HL-60/S4 (cell line): ENCODE data around the gene API5.
"Not testable (repeated sequence)": the region's sequence is repeated elsewhere in the genome, so short reads cannot be mapped to it uniquely, and the experiment has no call there.

Experiments
- in situ Hi-C: fragments of 300-500 bp; cut with MboI; formaldehyde crosslinking; loops from 2 replicates; pipeline ENCODE4 v1.14.3; 2022; ENCODE audit warnings: low sequenced_read_pairs

API5 gene

DNA sequence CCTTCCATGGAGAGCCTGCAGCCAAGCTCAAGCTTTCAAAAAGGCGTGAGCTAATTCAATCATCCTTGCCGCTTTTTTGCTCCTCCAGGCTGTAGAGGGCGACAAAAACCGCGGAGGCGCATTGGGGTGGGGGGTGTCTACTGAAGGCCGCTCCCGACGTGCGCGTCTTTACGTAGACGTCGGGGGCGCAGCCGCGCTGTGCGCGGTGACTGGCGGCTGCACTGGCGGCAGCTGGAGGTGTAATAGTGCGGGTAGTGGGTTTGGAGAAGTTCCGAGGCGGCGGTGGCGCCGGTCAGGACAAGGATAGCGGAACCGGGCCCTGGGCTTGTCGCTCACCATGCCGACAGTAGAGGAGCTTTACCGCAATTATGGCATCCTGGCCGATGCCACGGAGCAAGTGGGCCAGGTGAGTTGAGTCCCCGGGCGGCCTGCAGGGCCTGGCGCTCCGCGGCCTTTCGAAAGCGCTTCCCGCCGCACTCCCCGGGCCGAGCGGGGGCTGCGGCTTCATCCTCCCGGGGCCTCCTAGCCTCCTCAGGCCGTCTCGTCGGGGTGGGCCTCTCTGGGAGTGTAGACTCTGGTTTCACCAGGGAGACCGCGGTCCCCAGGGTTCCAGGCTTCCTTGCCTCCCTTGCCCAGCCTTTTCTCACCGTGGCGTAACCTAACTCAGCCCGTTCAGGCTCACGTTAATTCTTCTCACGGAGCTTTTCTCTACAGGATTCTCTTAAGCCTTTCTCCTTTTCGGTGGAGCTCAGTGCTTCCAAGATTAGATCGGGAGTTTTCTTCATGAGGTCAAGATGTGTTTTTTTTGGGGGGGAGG is at the start of gene API5:
Gene API5, plus strand, starts transcription at position 206 of the 817 bp plus-strand sequence. Its CDS starts 132 bp downstream, at position 338.
- in situ Hi-C loops: no loop called here

DNA sequence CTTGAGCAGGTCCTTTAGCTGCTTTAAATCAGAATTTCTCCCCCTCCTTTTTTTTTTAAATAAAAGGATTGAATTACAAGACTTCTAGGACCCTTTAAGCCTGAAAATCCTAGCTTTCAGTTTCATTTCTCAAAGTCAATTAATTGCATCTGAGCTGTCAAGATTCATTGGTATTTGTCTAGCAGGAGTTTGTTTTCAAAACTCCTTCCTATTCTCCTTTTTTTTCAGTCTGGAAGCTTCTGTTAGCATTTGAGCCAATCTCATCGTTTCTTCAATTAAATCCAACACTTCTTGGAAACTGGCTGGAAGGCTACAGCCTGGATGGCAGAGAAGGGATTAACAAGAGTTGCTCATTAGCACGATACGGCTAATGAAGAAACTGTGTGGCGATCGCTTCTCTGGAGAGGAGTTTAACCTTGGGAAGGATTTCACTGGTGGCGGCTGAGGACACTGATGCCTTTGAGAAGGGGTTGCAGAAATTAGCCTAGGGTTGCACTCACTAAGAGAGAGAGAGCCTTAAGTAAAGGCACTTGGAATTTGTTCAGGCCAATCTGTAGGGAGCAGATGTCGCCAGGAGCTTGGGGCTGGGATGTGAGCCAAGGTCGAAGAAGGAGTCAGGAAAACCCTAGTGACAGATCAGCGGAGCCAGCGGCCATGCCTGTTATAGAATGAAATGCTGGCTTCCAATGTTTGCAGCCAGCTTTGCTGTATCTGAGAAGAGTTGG is 43.8 kb upstream of the API5 start:
- in situ Hi-C loops: no loop called here

DNA sequence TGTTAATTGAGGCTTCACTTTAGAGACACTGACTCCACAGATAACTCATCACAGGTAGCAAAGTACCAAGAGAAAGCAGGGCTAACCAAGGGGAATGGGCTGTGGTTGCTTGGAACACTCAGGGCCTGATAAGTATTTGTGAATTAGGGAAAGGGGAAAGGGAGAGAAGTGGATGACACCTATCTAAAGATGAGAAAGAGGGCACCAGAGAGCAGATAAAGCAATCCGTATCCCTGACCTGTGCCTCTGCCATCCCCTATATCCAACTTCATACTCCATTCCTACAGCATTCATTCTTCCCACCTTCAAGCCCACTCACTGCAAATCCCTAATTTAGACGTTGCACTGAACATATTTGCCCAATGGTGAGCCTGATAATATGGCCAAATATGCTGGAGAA is 43.0 kb upstream of the API5 start:
- in situ Hi-C loops: no loop called here

DNA sequence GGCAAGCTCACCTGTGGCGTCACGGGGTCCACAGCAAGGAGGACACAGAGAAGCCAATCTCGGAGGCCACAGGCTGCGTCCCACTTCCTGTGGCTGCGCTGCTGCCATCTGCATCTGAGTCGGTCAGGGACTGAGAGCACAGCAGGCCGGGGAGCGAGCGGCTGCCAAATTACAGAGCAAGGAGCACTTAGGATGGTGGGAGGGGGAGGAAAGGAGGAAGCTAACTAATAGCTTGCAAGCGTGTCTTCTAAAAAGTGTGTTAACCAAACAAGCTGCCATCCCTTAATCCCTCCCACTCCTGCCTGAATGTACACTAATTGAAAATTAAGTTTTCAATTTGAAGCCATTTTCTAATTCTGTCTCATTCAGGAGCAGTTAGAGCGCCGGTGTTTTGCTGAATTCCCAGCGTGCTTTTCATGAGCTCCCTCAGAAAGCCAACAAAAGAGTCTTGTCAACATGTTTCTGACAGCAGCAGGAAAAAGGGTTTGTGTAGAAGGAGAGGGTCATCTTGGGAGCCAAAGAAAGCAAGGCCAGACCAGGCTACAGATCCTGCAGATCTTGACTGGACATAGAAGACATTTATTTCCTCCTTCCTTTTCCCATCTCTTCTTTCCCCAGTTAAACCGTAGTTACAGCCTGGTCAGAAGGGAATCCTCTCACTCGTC is 42.4 kb upstream of the API5 start:
- in situ Hi-C loops: no loop called here

DNA sequence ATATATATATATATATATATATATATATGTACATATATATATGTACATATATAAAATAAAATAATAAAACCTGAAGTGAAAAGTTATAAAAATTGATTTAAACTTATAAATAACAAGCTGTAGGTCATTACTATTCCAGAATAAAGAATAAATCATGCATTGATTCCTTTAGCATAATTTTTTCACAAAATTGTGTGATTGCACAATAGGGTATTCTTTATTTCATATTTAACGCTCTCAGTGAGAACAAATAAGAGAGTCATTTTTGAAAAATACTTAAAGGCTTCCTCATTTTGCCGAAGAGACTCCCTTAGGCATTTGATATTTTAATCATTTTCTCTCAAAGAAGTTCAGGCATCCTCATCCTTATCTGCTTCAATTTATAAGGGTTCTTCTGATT is 41.3 kb upstream of the API5 start:
- in situ Hi-C loops: no loop called here

DNA sequence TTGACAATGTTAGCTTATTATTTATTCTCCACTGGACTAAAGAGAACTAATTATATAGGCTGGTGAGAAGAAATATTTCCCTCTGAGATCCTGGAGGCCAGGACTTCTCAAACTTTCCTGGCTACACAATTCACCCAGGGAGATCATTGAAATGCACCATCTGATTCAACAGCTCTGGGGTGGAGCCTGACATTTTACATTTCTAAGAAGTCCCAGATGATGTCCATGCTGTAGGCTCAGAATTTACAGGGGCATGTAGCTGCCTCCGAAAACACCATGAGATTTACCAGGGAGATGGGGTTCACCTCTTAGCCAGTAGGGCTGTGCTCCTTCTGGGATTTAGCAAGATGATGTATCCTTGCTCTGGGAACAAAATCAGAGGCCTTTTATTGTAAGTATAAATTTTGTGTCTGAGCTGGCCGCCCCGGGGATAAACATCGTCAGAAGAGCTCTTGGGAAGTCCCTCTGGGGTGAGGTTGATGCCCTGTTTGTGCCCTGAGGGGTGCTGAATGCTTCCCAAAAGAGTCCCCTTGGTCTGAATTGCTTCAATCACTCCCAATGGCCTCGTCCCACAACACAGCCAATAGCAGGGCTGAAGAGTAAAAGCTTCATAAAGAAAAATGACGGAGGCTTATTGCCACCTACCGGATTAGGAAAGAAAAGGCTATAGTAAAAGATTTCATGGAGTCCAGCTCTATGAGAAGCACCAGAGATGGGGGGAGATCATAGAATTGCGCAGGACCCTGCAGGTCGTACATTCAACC is 33.4 kb upstream of the API5 start:
- in situ Hi-C loops: loop anchor here (25.0 kb wide), 1 partner anchor 516 kb away; no protein-coding TSS in a partner anchor

DNA sequence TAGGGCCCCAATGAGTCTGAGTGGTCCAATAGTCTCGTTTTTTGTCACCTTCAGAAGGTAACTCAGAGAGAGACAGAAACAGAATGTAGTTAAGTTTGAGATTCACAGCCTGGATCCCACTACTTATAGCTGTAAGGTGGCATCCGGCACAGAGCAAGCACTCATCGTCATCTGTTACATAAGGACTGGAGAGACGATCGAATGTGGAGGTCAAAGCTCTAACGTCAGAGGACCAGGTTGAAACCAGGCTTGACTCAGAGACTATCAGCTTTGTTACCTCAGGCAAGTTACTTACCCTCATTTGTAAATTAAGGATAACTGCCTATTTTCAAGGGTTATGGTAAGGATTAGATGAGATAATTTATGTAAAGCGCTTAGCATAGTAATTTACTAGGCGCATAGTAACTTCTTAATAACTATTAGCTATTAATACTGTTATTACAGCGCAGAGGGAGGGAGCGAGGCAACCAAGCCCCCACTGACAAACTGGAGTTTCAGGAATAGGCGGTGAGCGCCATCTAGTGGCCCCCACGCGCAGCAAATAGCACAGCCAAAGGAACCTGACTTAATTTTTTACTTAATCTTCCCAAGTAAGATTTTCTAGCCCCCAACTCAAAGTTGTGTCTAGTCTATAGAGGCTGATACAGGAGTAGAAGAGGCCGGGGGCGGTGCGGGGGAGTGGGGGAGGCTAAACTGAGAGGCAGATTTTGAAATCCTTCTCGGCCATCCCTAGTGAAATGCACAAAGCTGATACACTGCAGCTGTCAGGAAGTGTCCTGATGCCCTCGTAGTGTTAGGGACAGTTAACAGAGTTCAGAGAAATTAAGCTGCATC is 29.0 kb upstream of the API5 start:
- in situ Hi-C loops: loop anchor here (25.0 kb wide), 1 partner anchor 521 kb away; no protein-coding TSS in a partner anchor

DNA sequence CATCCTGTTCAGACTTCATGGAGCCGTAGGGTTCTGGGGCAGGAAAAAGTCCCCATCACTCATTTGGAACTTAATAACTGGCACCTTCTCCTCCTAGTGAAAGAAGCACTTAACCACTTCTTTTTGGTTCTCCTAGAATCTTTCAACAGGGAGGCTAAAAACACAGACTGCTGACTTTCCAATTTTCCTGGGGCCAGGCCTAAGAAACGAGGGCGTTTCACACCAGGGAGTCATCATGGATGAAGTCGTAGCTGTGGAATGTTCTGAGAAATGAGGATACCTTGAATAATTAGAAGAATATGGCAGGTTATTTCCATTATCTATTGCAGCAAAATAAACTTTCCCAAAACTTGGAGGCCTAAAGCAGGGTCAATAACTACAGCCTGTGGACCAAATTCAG is 26.0 kb upstream of the API5 start:
- in situ Hi-C loops: loop anchor here (25.0 kb wide), 1 partner anchor 524 kb away; no protein-coding TSS in a partner anchor

DNA sequence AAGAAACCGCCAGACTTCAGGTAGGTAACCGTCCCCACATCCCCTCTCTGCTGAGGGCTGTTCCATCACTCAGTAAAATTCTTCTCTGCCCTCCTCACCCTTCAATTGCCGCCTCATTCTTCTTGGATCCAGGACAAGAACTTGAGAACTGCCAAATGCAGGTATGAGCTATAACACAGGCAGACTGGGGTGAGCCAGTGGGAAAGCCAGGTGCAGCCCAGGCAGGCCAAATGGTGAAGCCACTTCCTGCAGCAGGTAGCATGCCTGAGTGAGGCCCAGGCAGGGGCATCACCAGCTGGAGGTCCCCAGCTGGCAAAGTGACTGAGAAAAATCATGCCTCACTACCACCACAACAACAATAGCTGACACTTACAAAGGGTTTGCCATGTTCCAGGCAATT is 22.4 kb upstream of the API5 start:
- in situ Hi-C loops: loop anchor here (25.0 kb wide), 1 partner anchor 527 kb away; no protein-coding TSS in a partner anchor

DNA sequence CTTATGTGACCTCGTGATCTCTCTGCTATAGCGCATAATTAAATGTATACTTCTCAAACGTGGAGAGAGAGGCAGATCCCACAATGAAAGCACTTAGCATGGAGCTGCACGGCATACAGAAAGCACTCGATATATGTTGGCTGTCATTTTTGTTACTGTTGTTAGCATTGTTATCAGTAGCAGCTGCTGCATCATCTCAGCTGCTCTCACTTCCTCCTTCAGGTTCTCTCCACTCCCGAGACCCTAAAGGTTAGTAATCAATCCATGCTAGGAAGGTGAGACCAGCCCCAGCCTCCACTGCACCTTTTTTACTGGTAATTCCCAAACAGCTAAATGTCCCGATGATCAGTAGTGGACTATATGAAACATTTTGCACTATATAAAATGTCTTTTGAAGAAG is 13.4 kb upstream of the API5 start:
- in situ Hi-C loops: loop anchor here (25.0 kb wide), 1 partner anchor 536 kb away; no protein-coding TSS in a partner anchor

DNA sequence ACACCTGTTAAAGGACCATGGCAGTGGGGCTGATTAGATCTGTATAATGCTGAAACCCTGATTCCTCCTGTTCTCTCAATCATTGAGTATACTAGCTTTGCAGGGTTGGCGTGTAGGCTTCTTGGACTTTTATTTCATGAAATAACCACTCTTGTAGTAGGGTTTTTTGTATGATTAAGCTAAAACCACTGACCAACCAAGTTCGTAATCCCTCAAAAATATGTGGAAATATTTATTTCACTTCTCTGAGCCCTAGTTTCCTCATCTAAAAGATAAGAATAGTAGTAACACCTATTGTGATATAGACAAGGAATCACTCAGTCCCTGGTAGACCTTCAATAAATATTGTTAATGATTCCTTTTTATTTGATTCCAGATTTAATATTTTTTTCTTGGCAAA is 4.2 kb downstream of the API5 start:
- in situ Hi-C loops: no loop called here

DNA sequence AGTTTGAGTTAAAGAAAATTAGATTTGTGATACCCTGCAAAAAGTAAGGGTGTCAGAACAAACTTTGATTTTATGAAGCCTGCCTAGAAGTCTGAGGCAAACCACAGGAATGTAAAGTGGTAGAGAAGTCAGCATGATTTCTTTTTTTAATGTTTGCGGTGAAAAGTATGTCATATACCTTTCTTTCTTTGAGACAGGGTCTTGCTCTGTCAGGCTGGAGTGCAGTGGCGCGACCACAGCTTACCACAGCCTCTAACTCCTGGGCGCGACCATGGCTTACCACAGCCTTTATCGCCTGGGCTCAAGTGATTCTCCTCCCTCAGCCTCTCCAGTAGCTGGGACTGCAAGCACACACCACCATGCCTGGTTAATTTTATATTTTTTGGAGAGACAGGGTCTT is 4.7 kb downstream of the API5 start:
- in situ Hi-C loops: no loop called here

DNA sequence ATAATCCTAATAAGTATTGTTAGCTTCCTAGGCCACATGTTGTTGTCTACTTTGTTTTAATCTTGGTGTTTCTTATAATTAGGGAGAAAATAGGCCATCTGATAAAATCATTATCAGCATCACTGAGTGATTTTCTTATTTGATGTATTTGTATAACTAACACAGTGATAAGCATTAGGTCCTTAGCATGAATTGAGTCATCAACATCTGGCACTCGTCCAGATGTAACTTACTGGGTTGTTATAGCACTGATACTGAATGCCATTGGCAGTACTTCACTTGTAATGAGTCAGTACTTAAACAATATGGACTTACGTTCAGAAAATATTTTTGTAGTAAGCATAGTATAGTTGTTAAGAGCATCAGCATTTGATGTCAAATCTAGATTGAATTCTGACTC is 16.2 kb downstream of the API5 start:
- in situ Hi-C loops: no loop called here

DNA sequence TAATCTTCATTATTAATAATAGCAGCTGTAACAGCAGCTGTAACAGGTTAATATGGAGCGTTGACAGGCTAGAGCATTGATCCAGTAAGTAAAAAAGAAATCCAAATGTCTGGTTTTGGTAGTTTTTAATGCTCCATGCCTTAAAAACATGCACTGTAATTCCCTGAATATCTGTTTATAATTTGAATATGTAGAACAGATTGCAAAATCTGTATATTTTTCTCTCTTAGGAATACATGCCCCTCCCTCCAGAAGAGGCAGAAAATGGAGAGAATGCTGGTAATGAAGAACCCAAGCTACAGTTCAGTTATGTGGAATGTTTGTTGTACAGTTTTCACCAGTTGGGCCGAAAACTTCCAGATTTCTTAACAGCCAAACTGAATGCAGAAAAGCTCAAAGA is 16.7 kb downstream of the API5 start:
- in situ Hi-C loops: no loop called here

DNA sequence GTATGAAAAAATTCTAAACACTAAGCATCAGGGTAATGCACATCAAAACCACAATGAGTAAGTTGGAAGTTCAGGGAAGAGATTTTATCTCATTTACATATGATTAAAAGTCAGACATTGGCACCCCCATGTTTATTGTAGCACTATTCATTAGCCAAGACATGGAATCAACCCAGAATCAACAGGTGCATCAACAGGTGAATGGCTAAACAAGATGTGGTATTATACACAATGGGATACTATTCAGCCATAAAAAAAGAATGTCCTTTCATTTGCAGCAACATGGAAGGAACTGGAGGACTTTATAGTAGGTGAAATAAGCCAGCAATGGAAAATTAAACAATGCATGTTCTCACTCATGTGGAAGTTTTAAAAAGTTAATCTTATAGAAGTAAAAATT is 29.4 kb downstream of the API5 start:
- in situ Hi-C loops: no loop called here

DNA sequence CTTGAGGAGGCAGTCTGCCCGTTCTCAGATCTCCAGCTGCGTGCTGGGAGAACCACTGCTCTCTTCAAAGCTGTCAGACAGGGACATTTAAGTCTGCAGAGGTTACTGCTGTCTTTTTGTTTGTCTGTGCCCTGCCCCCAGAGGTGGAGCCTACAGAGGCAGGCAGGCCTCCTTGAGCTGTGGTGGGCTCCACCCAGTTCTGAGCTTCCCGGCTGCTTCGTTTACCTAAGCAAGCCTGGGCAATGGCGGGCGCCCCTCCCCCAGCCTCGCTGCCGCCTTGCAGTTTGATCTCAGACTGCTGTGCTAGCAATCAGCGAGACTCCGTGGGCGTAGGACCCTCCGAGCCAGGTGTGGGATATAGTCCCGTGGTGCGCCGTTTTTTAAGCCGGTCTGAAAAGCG is 39.6 kb downstream of the API5 start:
- in situ Hi-C loops: not testable (repeated sequence)

DNA sequence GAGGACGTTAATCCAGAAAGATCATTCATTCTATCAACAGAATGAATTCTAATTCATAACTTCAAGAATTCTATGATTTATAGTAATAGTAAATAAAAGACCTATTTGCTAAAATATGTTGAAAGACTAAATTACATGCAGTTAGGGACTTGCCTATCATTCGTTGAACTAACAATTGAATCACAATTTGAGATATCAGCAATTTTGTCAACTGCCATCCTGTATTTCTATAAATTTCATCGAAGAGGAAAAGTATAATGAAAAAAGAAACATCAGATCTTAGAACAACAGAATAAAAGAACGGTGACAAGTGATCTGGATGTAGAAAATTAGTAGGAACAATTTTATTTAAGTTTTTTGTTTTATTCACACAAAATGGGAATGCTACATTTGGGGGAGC is 42.5 kb downstream of the API5 start:
- in situ Hi-C loops: no loop called here

DNA sequence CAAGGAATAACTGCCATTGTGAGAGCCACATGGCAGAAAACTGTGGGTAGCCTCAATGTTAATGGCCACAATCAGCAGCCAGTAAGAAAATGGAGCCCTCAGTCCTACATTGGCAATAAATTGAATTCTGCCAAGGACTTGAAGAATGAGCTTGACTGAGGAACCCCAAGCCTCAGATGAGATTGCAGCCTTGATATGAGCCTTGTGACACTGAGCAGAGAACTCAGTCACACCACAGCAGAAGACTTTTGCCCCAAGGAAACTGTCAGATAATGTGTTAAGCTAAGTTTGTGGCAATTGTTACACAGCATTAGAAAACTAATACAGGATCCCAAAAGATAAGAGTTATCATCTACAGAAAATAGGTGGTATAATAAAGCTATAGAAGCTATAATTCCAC is 44.5 kb downstream of the API5 start:
- in situ Hi-C loops: no loop called here

DNA sequence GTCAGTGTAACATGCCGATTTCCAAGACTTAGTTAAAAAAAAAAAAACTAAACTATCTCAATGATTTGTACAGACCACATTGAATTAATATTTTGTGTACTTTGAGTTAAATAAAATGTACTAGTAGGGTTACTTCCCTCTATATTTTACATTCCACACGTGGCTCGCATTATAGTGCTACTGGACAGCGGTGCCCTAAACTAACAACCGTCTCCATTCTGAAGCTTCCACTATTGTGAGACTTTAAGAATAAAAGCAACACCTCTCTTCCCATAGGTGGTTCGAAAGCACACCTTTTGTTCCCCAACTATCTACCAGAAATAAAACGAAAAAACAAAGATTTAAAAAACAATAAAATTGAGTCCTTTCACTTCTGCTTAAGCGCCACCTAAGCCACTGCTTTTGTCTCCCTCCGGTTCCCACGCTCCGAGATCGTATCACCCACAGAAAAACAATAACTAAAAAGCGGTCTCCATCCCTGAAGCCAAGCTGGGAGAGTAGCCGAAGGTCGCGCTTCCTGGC is 46.5 kb downstream of the API5 start:
- in situ Hi-C loops: no loop called here
